ENCODE results near the gene PTPRA.

Gene PTPRA

GRCh38 chr20:2984028-2984501 is 110.8 kb downstream of the PTPRA start:
- Histone ChIP-seq H3K27me3 (ENCODE audit: control insufficient read depth in 1 of 2, insufficient read depth in 2 of 2, low read length in 2 of 2) (no peaks in the 10 kb centered on the region), H3K36me3 (ENCODE audit: insufficient read depth, low read length) (peaks cover 25% of the 10 kb centered on the region), H3K9me3 (ENCODE audit: low read length) (no peaks in the 10 kb centered on the region), H3K9ac (ENCODE audit: low read length) (no peak overlapping the region), H3K4me3 (ENCODE audit: low read depth in 1 of 2, low read length in 2 of 2) (no peak overlapping the region), H3K27ac (ENCODE audit: low read depth, low read length) (no peak overlapping the region), H3K4me1 (ENCODE audit: insufficient read depth, low read length) (peaks cover 6% of the 10 kb centered on the region)

- Histone ChIP-seq H3K4me3 (ENCODE audit: low read depth in 1 of 2, low read length in 2 of 2) (no peak overlapping the region), H3K27me3 (ENCODE audit: control insufficient read depth in 1 of 2, insufficient read depth in 2 of 2, low read length in 2 of 2) (no peaks in the 10 kb centered on the region), H3K27ac (ENCODE audit: low read depth, low read length) (no peak overlapping the region), H3K4me1 (ENCODE audit: insufficient read depth, low read length) (peaks cover 6% of the 10 kb centered on the region), H3K36me3 (ENCODE audit: insufficient read depth, low read length) (peaks cover 29% of the 10 kb centered on the region), H3K9me3 (ENCODE audit: low read length) (no peaks in the 10 kb centered on the region), H3K9ac (ENCODE audit: low read length) (no peak overlapping the region)
Observed at GRCh38 chr20:2984956-2985661, 111.8 kb downstream of the PTPRA start.

- no peak overlapping the region for H3K9ac ChIP-seq (ENCODE audit: low read length)
- no peaks in the 10 kb centered on the region for H3K9me3 ChIP-seq (ENCODE audit: low read length)
- no peaks in the 10 kb centered on the region for H3K27me3 ChIP-seq (ENCODE audit: control insufficient read depth in 1 of 2, insufficient read depth in 2 of 2, low read length in 2 of 2)
- peaks cover 40% of the 10 kb centered on the region for H3K36me3 ChIP-seq (ENCODE audit: insufficient read depth, low read length)
- peaks cover 6% of the 10 kb centered on the region for H3K4me1 ChIP-seq (ENCODE audit: insufficient read depth, low read length)
- no peak overlapping the region for H3K27ac ChIP-seq (ENCODE audit: low read depth, low read length)
- H3K4me3 ChIP-seq (ENCODE audit: low read depth in 1 of 2, low read length in 2 of 2) = no peak overlapping the region
Observed at GRCh38 chr20:2986466-2986865, 113.2 kb downstream of the PTPRA start.

- peaks cover 51% of the 10 kb centered on the region for H3K36me3 ChIP-seq (ENCODE audit: insufficient read depth, low read length)
- H3K9ac ChIP-seq (ENCODE audit: low read length) = no peak overlapping the region
- H3K4me1 ChIP-seq (ENCODE audit: insufficient read depth, low read length) = peaks cover 6% of the 10 kb centered on the region
- no peak overlapping the region for H3K4me3 ChIP-seq (ENCODE audit: low read depth in 1 of 2, low read length in 2 of 2)
- no peaks in the 10 kb centered on the region for H3K27me3 ChIP-seq (ENCODE audit: control insufficient read depth in 1 of 2, insufficient read depth in 2 of 2, low read length in 2 of 2)
- H3K27ac ChIP-seq (ENCODE audit: low read depth, low read length) = no peak overlapping the region
- H3K9me3 ChIP-seq (ENCODE audit: low read length) = no peaks in the 10 kb centered on the region
Observed at GRCh38 chr20:2987861-2988260, 114.6 kb downstream of the PTPRA start.

GRCh38 chr20:2991532-2991931 is 118.3 kb downstream of the PTPRA start:
- no peak overlapping the region for H3K27ac ChIP-seq (ENCODE audit: low read depth, low read length)
- no peaks in the 10 kb centered on the region for H3K27me3 ChIP-seq (ENCODE audit: control insufficient read depth in 1 of 2, insufficient read depth in 2 of 2, low read length in 2 of 2)
- H3K36me3 ChIP-seq (ENCODE audit: insufficient read depth, low read length) = peaks cover 71% of the 10 kb centered on the region
- no peaks in the 10 kb centered on the region for H3K4me1 ChIP-seq (ENCODE audit: insufficient read depth, low read length)
- H3K9ac ChIP-seq (ENCODE audit: low read length) = no peak overlapping the region
- no peaks in the 10 kb centered on the region for H3K9me3 ChIP-seq (ENCODE audit: low read length)
- H3K4me3 ChIP-seq (ENCODE audit: low read depth in 1 of 2, low read length in 2 of 2) = no peak overlapping the region

- Histone ChIP-seq H3K27ac (ENCODE audit: low read depth, low read length) (no peak overlapping the region), H3K4me3 (ENCODE audit: low read depth in 1 of 2, low read length in 2 of 2) (no peak overlapping the region), H3K9ac (ENCODE audit: low read length) (no peak overlapping the region), H3K27me3 (ENCODE audit: control insufficient read depth in 1 of 2, insufficient read depth in 2 of 2, low read length in 2 of 2) (no peaks in the 10 kb centered on the region), H3K9me3 (ENCODE audit: low read length) (no peaks in the 10 kb centered on the region), H3K36me3 (ENCODE audit: insufficient read depth, low read length) (peaks cover 57% of the 10 kb centered on the region), H3K4me1 (ENCODE audit: insufficient read depth, low read length) (no peaks in the 10 kb centered on the region)
Observed at GRCh38 chr20:2993250-2993649, 120.0 kb downstream of the PTPRA start.

GRCh38 chr20:2995796-2996195 is 122.5 kb downstream of the PTPRA start:
- Histone ChIP-seq H3K36me3 (ENCODE audit: insufficient read depth, low read length) (peaks cover 38% of the 10 kb centered on the region), H3K4me1 (ENCODE audit: insufficient read depth, low read length) (no peaks in the 10 kb centered on the region), H3K9ac (ENCODE audit: low read length) (no peak overlapping the region), H3K9me3 (ENCODE audit: low read length) (no peaks in the 10 kb centered on the region), H3K27me3 (ENCODE audit: control insufficient read depth in 1 of 2, insufficient read depth in 2 of 2, low read length in 2 of 2) (no peaks in the 10 kb centered on the region), H3K4me3 (ENCODE audit: low read depth in 1 of 2, low read length in 2 of 2) (no peak overlapping the region), H3K27ac (ENCODE audit: low read depth, low read length) (no peak overlapping the region)

GRCh38 chr20:2998728-2999127 is 125.4 kb downstream of the PTPRA start:
- H3K9me3 ChIP-seq (ENCODE audit: low read length) = no peaks in the 10 kb centered on the region
- H3K27ac ChIP-seq (ENCODE audit: low read depth, low read length) = no peak overlapping the region
- no peak overlapping the region for H3K4me3 ChIP-seq (ENCODE audit: low read depth in 1 of 2, low read length in 2 of 2)
- H3K27me3 ChIP-seq (ENCODE audit: control insufficient read depth in 1 of 2, insufficient read depth in 2 of 2, low read length in 2 of 2) = no peaks in the 10 kb centered on the region
- H3K36me3 ChIP-seq (ENCODE audit: insufficient read depth, low read length) = peaks cover 16% of the 10 kb centered on the region
- H3K4me1 ChIP-seq (ENCODE audit: insufficient read depth, low read length) = no peaks in the 10 kb centered on the region
- H3K9ac ChIP-seq (ENCODE audit: low read length) = no peak overlapping the region

GRCh38 chr20:3000852-3001523 is 127.7 kb downstream of the PTPRA start:
- H3K27me3 ChIP-seq (ENCODE audit: control insufficient read depth in 1 of 2, insufficient read depth in 2 of 2, low read length in 2 of 2) = no peaks in the 10 kb centered on the region
- no peak overlapping the region for H3K27ac ChIP-seq (ENCODE audit: low read depth, low read length)
- H3K36me3 ChIP-seq (ENCODE audit: insufficient read depth, low read length) = peaks cover 21% of the 10 kb centered on the region
- H3K4me1 ChIP-seq (ENCODE audit: insufficient read depth, low read length) = no peaks in the 10 kb centered on the region
- no peak overlapping the region for H3K9ac ChIP-seq (ENCODE audit: low read length)
- no peaks in the 10 kb centered on the region for H3K9me3 ChIP-seq (ENCODE audit: low read length)
- no peak overlapping the region for H3K4me3 ChIP-seq (ENCODE audit: low read depth in 1 of 2, low read length in 2 of 2)

GRCh38 chr20:3003416-3003815 is 130.1 kb downstream of the PTPRA start:
- Histone ChIP-seq H3K36me3 (ENCODE audit: insufficient read depth, low read length) (peaks cover 33% of the 10 kb centered on the region), H3K9me3 (ENCODE audit: low read length) (no peaks in the 10 kb centered on the region), H3K4me1 (ENCODE audit: insufficient read depth, low read length) (no peaks in the 10 kb centered on the region), H3K27me3 (ENCODE audit: control insufficient read depth in 1 of 2, insufficient read depth in 2 of 2, low read length in 2 of 2) (no peaks in the 10 kb centered on the region), H3K27ac (ENCODE audit: low read depth, low read length) (no peak overlapping the region), H3K4me3 (ENCODE audit: low read depth in 1 of 2, low read length in 2 of 2) (no peak overlapping the region), H3K9ac (ENCODE audit: low read length) (no peak overlapping the region)

- Histone ChIP-seq H3K27me3 (ENCODE audit: control insufficient read depth in 1 of 2, insufficient read depth in 2 of 2, low read length in 2 of 2) (no peaks in the 10 kb centered on the region), H3K9me3 (ENCODE audit: low read length) (no peaks in the 10 kb centered on the region), H3K9ac (ENCODE audit: low read length) (no peak overlapping the region)
Observed at GRCh38 chr20:3010985-3011723, 137.9 kb downstream of the PTPRA start.

More at GRCh38 chr20:3010985-3011723, 137.9 kb downstream of the PTPRA start:
- no peak overlapping the region for H3K4me3 ChIP-seq (ENCODE audit: low read depth in 1 of 2, low read length in 2 of 2)
- H3K36me3 ChIP-seq (ENCODE audit: insufficient read depth, low read length) = peaks cover 39% of the 10 kb centered on the region
- H3K4me1 ChIP-seq (ENCODE audit: insufficient read depth, low read length) = no peaks in the 10 kb centered on the region
- no peak overlapping the region for H3K27ac ChIP-seq (ENCODE audit: low read depth, low read length)
